Measurements from ENCODE around the gene CBS.

DNA sequence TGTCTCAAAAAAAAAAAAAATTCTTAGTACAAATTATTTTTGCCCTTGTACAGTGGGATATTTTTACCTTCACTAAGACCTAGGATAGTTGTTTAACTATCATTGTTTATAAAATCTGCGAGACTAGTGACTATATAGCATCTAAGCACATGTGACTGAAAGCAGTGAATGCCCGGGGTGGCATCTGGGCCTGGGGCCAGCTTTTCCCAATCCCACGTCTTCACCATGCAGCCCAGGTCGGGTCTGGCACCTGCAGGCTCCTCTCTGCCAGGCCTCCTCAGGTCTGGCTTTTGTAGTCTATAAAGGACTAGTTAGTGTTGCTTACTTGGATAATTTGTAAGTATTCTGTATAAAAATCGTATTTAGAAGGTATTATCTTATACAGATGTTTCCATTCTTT is 40.8 kb downstream of the CBS start:
- TF ChIP-seq POLR2A (IDR thresholded peaks at IDR 0.05; ENCODE audit: low read length) (no peak), GATA1 (IDR thresholded peaks at IDR 0.05; ENCODE audit: low read depth, low read length) (no peak)
